GM23338 (cell line): ENCODE results near the gene RTP5.
"Not testable (repeated sequence)": the region's sequence is repeated elsewhere in the genome, so short reads cannot be mapped to it uniquely, and the experiment has no call there.

ENCODE experiments used
- CREB1 ChIP-seq: fragments of 250-450 bp; sonication (Bioruptor Pico); IDR thresholded peaks from 2 replicates; pipeline ENCODE4 v1.5.0; 2020; ENCODE audit warnings: low read depth, mild to moderate bottlenecking, moderate library complexity
- CTCF ChIP-seq, 2 experiments: fragments of 200-600 bp in 1 of 2; sonication (generic) in 1 of 2; conservative IDR thresholded peaks; 2 replicates each; pipeline versions ENCODE4 v1.5.1 to v1.6.1; 2016 to 2017; ENCODE audit warnings: antibody characterized with exemption in 2 of 2, low read depth in 2 of 2, mild to moderate bottlenecking in 2 of 2, moderate library complexity in 1 of 2
- ETS1 ChIP-seq: IDR thresholded peaks from 2 replicates; pipeline ENCODE4 v1.6.1; 2016; ENCODE audit warnings: antibody characterized with exemption
- EZH2 ChIP-seq: fragments of 200-600 bp; sonication (generic); IDR thresholded peaks from one replicate; pipeline ENCODE4 v1.8.0; 2017; ENCODE audit warnings: antibody characterized with exemption, mild to moderate bottlenecking, low read depth; ENCODE audit not compliant: unreplicated experiment
- EZH2phosphoT487 ChIP-seq: fragments of 200-600 bp; sonication (generic); IDR thresholded peaks from one replicate; pipeline ENCODE4 v1.8.1; 2018; ENCODE audit warnings: antibody characterized with exemption; ENCODE audit not compliant: unreplicated experiment
- JUNB ChIP-seq: IDR thresholded peaks from one replicate; pipeline ENCODE4 v1.6.1; 2016; ENCODE audit warnings: antibody characterized with exemption; ENCODE audit not compliant: unreplicated experiment
- NANOG ChIP-seq: IDR thresholded peaks from 2 replicates; pipeline ENCODE4 v1.6.1; 2016; ENCODE audit warnings: antibody characterized with exemption, borderline replicate concordance
- POLR2AphosphoS5 ChIP-seq: IDR thresholded peaks from 2 replicates; pipeline ENCODE4 v1.6.1; 2016; ENCODE audit warnings: antibody characterized with exemption, low read depth
- REST ChIP-seq: IDR thresholded peaks from one replicate; pipeline ENCODE4 v1.6.1; 2018; ENCODE audit warnings: antibody characterized with exemption; ENCODE audit not compliant: unreplicated experiment
- STAT1 ChIP-seq: IDR thresholded peaks from one replicate; pipeline ENCODE4 v1.6.1; 2016; ENCODE audit warnings: antibody characterized with exemption; ENCODE audit not compliant: unreplicated experiment
- ZNF114 ChIP-seq: fragments of 250-450 bp; sonication (Bioruptor Pico); IDR thresholded peaks from 2 replicates; pipeline ENCODE4 v1.5.0; 2020; ENCODE audit warnings: mild to moderate bottlenecking, moderate library complexity
- ZNF331 ChIP-seq: fragments of 250-450 bp; sonication (Bioruptor Pico); IDR thresholded peaks from 2 replicates; pipeline ENCODE4 v1.5.0; 2020; ENCODE audit warnings: low read depth, mild to moderate bottlenecking, moderate library complexity

- TF ChIP-seq CTCF (conservative IDR thresholded peaks at IDR 0.05; ENCODE audit: low read depth in 2 of 2); REST; EZH2phosphoT487; POLR2AphosphoS5; EZH2; ZNF114; JUNB; NANOG; CREB1 (CRISPR knock-in tag); ZNF331 (CRISPR knock-in tag); ETS1; STAT1: not testable (repeated sequence)
These were observed 53.5 kb downstream of the RTP5 start for GRCh38 chr2:241922816-241923601.
